ENCODE measurements around the gene TWIST1. TPM values are rescaled to one million over a fixed set of nuclear protein-coding genes. Genes with fewer than 3 reads are reported as not detected.

TWIST1 gene
- total and polyA plus RNA-seq, 9 donors, result 4.6 to 24.5 (median 8.3) TPM

GRCh38 chr7:19106241-19107080 lies 11.0 kb downstream of the TWIST1 start:
- H3K9me3 ChIP-seq (replicated peaks; ENCODE audit: control insufficient read depth, low read depth, low read length), result no peaks in the 10 kb centered on the region
- peak overlapping the region; percentile 55 for H3K4me3 ChIP-seq (ENCODE audit: low read length)
- H3K27ac ChIP-seq (ENCODE audit: low read length), result no peak overlapping the region
- DNase-seq, result peak; percentile 43
- H3K27me3 ChIP-seq (ENCODE audit: control insufficient read depth, insufficient read depth, low read length), result peaks cover 58% of the 10 kb centered on the region
- no peaks in the 10 kb centered on the region for H3K36me3 ChIP-seq (ENCODE audit: control insufficient read depth, insufficient read depth, low read length)
- WGBS (ENCODE audit: insufficient coverage), result 2% methylated on average over 35 of the region's 49 CpGs
- H3K4me1 ChIP-seq (ENCODE audit: control insufficient read depth, insufficient read depth, low read length), result peaks cover 25% of the 10 kb centered on the region

GRCh38 chr7:19105546-19105945 lies 11.9 kb downstream of the TWIST1 start:
- Histone ChIP-seq H3K27ac (ENCODE audit: low read length) (no peak overlapping the region), H3K36me3 (ENCODE audit: control insufficient read depth, insufficient read depth, low read length) (no peaks in the 10 kb centered on the region), H3K4me3 (ENCODE audit: low read length) (no peak overlapping the region), H3K27me3 (ENCODE audit: control insufficient read depth, insufficient read depth, low read length) (peaks cover 52% of the 10 kb centered on the region), H3K4me1 (ENCODE audit: control insufficient read depth, insufficient read depth, low read length) (peaks cover 25% of the 10 kb centered on the region), H3K9me3 (replicated peaks; ENCODE audit: control insufficient read depth, low read depth, low read length) (no peaks in the 10 kb centered on the region)
- no peak for DNase-seq
- WGBS (ENCODE audit: insufficient coverage), result no CpG with 5 or more reads among the region's 4 CpGs

GRCh38 chr7:19104811-19105210 lies 12.6 kb downstream of the TWIST1 start:
- Histone ChIP-seq H3K27me3 (ENCODE audit: control insufficient read depth, insufficient read depth, low read length) (peaks cover 47% of the 10 kb centered on the region), H3K36me3 (ENCODE audit: control insufficient read depth, insufficient read depth, low read length) (no peaks in the 10 kb centered on the region), H3K4me3 (ENCODE audit: low read length) (no peak overlapping the region), H3K9me3 (replicated peaks; ENCODE audit: control insufficient read depth, low read depth, low read length) (no peaks in the 10 kb centered on the region), H3K4me1 (ENCODE audit: control insufficient read depth, insufficient read depth, low read length) (peaks cover 25% of the 10 kb centered on the region), H3K27ac (ENCODE audit: low read length) (no peak overlapping the region)
- no peak for DNase-seq
- no CpG with 5 or more reads among the region's 4 CpGs for WGBS (ENCODE audit: insufficient coverage)

- Histone ChIP-seq H3K27ac (ENCODE audit: low read length) (no peak overlapping the region), H3K27me3 (ENCODE audit: control insufficient read depth, insufficient read depth, low read length) (peaks cover 31% of the 10 kb centered on the region), H3K9me3 (replicated peaks; ENCODE audit: control insufficient read depth, low read depth, low read length) (no peaks in the 10 kb centered on the region), H3K4me3 (ENCODE audit: low read length) (no peak overlapping the region), H3K36me3 (ENCODE audit: control insufficient read depth, insufficient read depth, low read length) (no peaks in the 10 kb centered on the region), H3K4me1 (ENCODE audit: control insufficient read depth, insufficient read depth, low read length) (peaks cover 18% of the 10 kb centered on the region)
- 92% methylated on average over 2 of the region's 4 CpGs for WGBS (ENCODE audit: insufficient coverage)
- no peak for DNase-seq
Observed at GRCh38 chr7:19102884-19103283, 14.6 kb downstream of the TWIST1 start.

GRCh38 chr7:19101909-19102308 lies 15.5 kb downstream of the TWIST1 start:
- Histone ChIP-seq H3K27me3 (ENCODE audit: control insufficient read depth, insufficient read depth, low read length) (peaks cover 21% of the 10 kb centered on the region), H3K36me3 (ENCODE audit: control insufficient read depth, insufficient read depth, low read length) (no peaks in the 10 kb centered on the region), H3K4me1 (ENCODE audit: control insufficient read depth, insufficient read depth, low read length) (peaks cover 9% of the 10 kb centered on the region), H3K4me3 (ENCODE audit: low read length) (no peak overlapping the region), H3K9me3 (replicated peaks; ENCODE audit: control insufficient read depth, low read depth, low read length) (no peaks in the 10 kb centered on the region), H3K27ac (ENCODE audit: low read length) (no peak overlapping the region)
- WGBS (ENCODE audit: insufficient coverage), result 86% methylated on average over 1 of the region's 2 CpGs
- DNase-seq, result no peak

GRCh38 chr7:19101472-19101871 lies 16.0 kb downstream of the TWIST1 start:
- no peak overlapping the region for H3K4me3 ChIP-seq (ENCODE audit: low read length)
- no peaks in the 10 kb centered on the region for H3K9me3 ChIP-seq (replicated peaks; ENCODE audit: control insufficient read depth, low read depth, low read length)
- H3K27me3 ChIP-seq (ENCODE audit: control insufficient read depth, insufficient read depth, low read length), result peaks cover 17% of the 10 kb centered on the region
- peaks cover 5% of the 10 kb centered on the region for H3K4me1 ChIP-seq (ENCODE audit: control insufficient read depth, insufficient read depth, low read length)
- no peak overlapping the region for H3K27ac ChIP-seq (ENCODE audit: low read length)
- no CpG with 5 or more reads among the region's 1 CpG for WGBS (ENCODE audit: insufficient coverage)
- DNase-seq, result no peak
- H3K36me3 ChIP-seq (ENCODE audit: control insufficient read depth, insufficient read depth, low read length), result no peaks in the 10 kb centered on the region

GRCh38 chr7:19099924-19100323 lies 17.5 kb downstream of the TWIST1 start:
- no peak for DNase-seq
- peaks cover 9% of the 10 kb centered on the region for H3K27me3 ChIP-seq (ENCODE audit: control insufficient read depth, insufficient read depth, low read length)
- H3K27ac ChIP-seq (ENCODE audit: low read length), result no peak overlapping the region
- WGBS (ENCODE audit: insufficient coverage), result no CpG with 5 or more reads among the region's 2 CpGs
- no peaks in the 10 kb centered on the region for H3K4me1 ChIP-seq (ENCODE audit: control insufficient read depth, insufficient read depth, low read length)
- H3K36me3 ChIP-seq (ENCODE audit: control insufficient read depth, insufficient read depth, low read length), result no peaks in the 10 kb centered on the region
- no peak overlapping the region for H3K4me3 ChIP-seq (ENCODE audit: low read length)
- H3K9me3 ChIP-seq (replicated peaks; ENCODE audit: control insufficient read depth, low read depth, low read length), result no peaks in the 10 kb centered on the region

- H3K9me3 ChIP-seq (replicated peaks; ENCODE audit: control insufficient read depth, low read depth, low read length), result no peaks in the 10 kb centered on the region
- H3K36me3 ChIP-seq (ENCODE audit: control insufficient read depth, insufficient read depth, low read length), result no peaks in the 10 kb centered on the region
- H3K27me3 ChIP-seq (ENCODE audit: control insufficient read depth, insufficient read depth, low read length), result peaks cover 6% of the 10 kb centered on the region
- H3K4me3 ChIP-seq (ENCODE audit: low read length), result no peak overlapping the region
- WGBS (ENCODE audit: insufficient coverage), result no CpG with 5 or more reads among the region's 3 CpGs
- no peak for DNase-seq
- no peaks in the 10 kb centered on the region for H3K4me1 ChIP-seq (ENCODE audit: control insufficient read depth, insufficient read depth, low read length)
- H3K27ac ChIP-seq (ENCODE audit: low read length), result no peak overlapping the region
Observed at GRCh38 chr7:19099194-19099593, 18.2 kb downstream of the TWIST1 start.

GRCh38 chr7:19098510-19098909 lies 18.9 kb downstream of the TWIST1 start:
- Histone ChIP-seq H3K27ac (ENCODE audit: low read length) (no peak overlapping the region), H3K4me1 (ENCODE audit: control insufficient read depth, insufficient read depth, low read length) (no peaks in the 10 kb centered on the region), H3K4me3 (ENCODE audit: low read length) (no peak overlapping the region), H3K27me3 (ENCODE audit: control insufficient read depth, insufficient read depth, low read length) (peaks cover 6% of the 10 kb centered on the region), H3K36me3 (ENCODE audit: control insufficient read depth, insufficient read depth, low read length) (no peaks in the 10 kb centered on the region), H3K9me3 (replicated peaks; ENCODE audit: control insufficient read depth, low read depth, low read length) (no peaks in the 10 kb centered on the region)
- WGBS (ENCODE audit: insufficient coverage), result no CpG with 5 or more reads among the region's 1 CpG
- no peak for DNase-seq

- no peak for DNase-seq
- no peaks in the 10 kb centered on the region for H3K27me3 ChIP-seq (ENCODE audit: control insufficient read depth, insufficient read depth, low read length)
- no peak overlapping the region for H3K4me3 ChIP-seq (ENCODE audit: low read length)
- no peak overlapping the region for H3K27ac ChIP-seq (ENCODE audit: low read length)
- no peaks in the 10 kb centered on the region for H3K9me3 ChIP-seq (replicated peaks; ENCODE audit: control insufficient read depth, low read depth, low read length)
- 90% methylated on average over 2 of the region's 9 CpGs for WGBS (ENCODE audit: insufficient coverage)
- H3K4me1 ChIP-seq (ENCODE audit: control insufficient read depth, insufficient read depth, low read length), result no peaks in the 10 kb centered on the region
- no peaks in the 10 kb centered on the region for H3K36me3 ChIP-seq (ENCODE audit: control insufficient read depth, insufficient read depth, low read length)
Observed at GRCh38 chr7:19097165-19098055, 20.0 kb downstream of the TWIST1 start.
